ENCODE measurements around the gene LNP1. TPM values are rescaled to one million over a fixed set of nuclear protein-coding genes. Genes with fewer than 3 reads are reported as not detected.
"Not testable (repeated sequence)": the region's sequence is repeated elsewhere in the genome, so short reads cannot be mapped to it uniquely, and the experiment has no call there.

Gene LNP1, protein sequence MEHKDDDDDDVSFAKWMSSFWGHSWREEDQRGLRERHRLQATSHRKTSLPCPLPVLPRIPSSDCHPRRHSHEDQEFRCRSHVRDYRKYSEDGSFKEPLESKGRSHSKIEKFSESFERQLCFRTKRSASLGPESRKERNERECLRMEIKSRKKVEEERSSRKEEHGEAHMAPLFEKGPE
- total RNA-seq = 2.7 and 3.6 TPM in 2 replicates
- long read RNA-seq, transcript LNP1-201 (4 exons, 2,210 nt) = major isoform, 22 of 25 reads
- long read RNA-seq, partial matches to known transcripts = 1 of 25 reads
- long read RNA-seq, other reads (novel, unspliced or antisense) = 1 of 25 reads

DNA sequence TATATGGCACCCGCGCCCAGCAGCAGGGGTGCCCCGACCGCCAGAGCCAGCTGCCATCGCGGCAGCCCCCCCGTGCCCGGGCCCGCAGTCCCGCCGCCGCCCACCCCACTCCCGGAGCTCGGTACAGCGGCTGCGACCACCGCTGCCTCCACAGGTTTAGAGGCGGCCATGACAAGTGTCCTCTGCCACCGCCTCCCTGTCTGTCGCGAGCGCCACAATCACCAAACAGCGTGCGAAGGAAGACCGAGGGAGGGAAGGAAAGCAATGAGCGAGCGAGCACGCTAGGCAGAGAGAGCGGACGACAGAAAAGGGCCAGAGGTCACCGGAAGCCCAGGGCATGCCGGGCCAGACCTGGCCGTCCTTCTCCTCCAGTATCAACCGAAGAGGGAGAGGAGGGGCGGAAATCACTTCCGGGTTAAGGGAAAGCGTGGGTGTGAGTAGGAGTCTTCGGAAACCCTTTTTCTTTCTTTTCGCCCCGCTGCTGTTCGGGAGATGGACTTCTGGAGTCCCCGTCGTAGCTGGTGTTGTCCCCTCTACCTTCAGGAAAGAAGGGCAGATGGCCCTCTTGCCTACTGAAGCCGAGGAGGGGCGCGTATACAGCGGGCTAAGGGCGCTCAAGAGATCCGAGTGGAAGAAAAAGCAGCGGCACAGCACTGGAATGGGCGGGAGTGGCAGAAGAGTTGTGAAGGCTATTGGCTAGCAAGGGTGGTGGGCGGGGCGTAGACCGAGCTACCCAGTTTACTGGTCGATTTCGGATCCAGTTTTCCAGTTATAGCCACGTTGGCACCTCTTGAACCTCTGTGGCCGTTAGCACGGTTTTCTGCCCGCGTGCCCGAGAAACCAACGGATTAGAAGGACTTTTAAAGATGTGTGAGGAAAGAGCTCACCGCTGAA, at the start of gene LNP1, which contains the start of gene TOMM70:
TSS of gene LNP1 (plus strand) at position 760 of the 894 bp plus-strand sequence. CDS start 28,191 bp downstream, outside the sequence.
TSS of gene TOMM70 (minus strand) at position 310 of the 894 bp plus-strand sequence. CDS start at position 170, 140 bp downstream.
- Mint-ChIP-seq H3K4me1 (ENCODE audit: low read depth) (peaks cover 32% of the 10 kb centered on the region), H3K36me3 (ENCODE audit: insufficient read depth) (peaks cover 3% of the 10 kb centered on the region), H3K4me3 (ENCODE audit: low read depth) (peak within 1 kb of the TSS; percentile 92), H3K27ac (peak within 1 kb of the TSS; percentile 97), H3K27me3 (no peaks in the 10 kb centered on the region), H3K9me3 (ENCODE audit: low read depth) (peaks cover 3% of the 10 kb centered on the region)
- TF ChIP-seq, protein P1, sequence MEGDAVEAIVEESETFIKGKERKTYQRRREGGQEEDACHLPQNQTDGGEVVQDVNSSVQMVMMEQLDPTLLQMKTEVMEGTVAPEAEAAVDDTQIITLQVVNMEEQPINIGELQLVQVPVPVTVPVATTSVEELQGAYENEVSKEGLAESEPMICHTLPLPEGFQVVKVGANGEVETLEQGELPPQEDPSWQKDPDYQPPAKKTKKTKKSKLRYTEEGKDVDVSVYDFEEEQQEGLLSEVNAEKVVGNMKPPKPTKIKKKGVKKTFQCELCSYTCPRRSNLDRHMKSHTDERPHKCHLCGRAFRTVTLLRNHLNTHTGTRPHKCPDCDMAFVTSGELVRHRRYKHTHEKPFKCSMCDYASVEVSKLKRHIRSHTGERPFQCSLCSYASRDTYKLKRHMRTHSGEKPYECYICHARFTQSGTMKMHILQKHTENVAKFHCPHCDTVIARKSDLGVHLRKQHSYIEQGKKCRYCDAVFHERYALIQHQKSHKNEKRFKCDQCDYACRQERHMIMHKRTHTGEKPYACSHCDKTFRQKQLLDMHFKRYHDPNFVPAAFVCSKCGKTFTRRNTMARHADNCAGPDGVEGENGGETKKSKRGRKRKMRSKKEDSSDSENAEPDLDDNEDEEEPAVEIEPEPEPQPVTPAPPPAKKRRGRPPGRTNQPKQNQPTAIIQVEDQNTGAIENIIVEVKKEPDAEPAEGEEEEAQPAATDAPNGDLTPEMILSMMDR (IDR thresholded peaks at IDR 0.05; ENCODE audit: unreplicated experiment) = no peak
- peak; percentile 80 for DNase-seq (ENCODE audit: low spot score, unreplicated experiment)

- not testable (repeated sequence) for H3K4me1 Mint-ChIP-seq (ENCODE audit: low read depth); H3K9me3 Mint-ChIP-seq (ENCODE audit: low read depth); H3K27me3 Mint-ChIP-seq; H3K27ac Mint-ChIP-seq; H3K4me3 Mint-ChIP-seq (ENCODE audit: low read depth); DNase-seq (ENCODE audit: low spot score, unreplicated experiment)
- peaks cover 43% of the 10 kb centered on the region for H3K36me3 Mint-ChIP-seq (ENCODE audit: insufficient read depth)
Observed at GRCh38 chr3:100351770-100352169, 49.6 kb upstream of the LNP1 start.

DNA sequence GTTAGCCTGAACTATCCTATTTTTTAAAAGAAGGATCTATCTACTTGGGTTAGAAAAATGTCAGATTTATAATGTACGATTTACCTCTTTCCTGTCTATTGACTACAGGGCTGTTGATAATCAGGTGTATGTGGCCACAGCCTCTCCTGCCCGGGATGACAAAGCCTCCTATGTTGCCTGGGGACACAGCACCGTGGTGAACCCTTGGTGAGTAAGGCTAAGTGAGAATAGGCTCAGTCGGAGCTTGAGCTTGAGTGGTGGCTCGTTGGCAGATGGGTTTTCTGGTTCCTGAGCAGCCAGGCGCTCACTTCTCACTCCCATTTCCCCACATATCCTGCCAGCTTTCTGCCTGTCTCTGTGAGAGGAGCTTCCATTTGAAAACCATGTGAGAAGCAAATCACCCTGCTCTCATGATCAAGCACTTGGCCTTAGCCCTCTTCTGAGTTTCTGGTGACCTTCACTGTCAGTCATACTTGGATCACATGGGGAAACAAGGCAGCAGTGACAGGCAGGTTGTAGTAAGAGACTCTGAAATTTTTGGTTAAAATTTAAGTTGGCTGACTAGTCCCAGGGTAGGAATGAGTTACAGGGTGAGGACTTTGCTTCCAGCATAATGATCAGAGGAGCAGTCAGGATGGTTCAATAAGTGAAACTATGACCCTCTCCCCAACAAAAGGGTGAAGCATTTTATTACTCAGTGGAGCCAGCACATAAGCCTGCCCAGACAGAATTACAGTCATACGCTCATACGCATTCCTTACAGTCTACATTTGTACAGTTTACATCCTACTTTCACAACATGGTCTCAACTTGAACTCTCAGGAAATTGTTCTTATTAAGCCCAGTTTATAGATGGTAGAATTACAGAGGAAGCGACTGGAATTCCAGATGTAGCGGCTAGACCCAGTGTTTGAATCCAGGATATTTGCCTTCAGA, 48.8 kb upstream of the LNP1 start:
- Mint-ChIP-seq H3K4me3 (ENCODE audit: low read depth) (no peak overlapping the region), H3K27ac (no peak overlapping the region), H3K27me3 (no peaks in the 10 kb centered on the region), H3K9me3 (ENCODE audit: low read depth) (no peaks in the 10 kb centered on the region), H3K4me1 (ENCODE audit: low read depth) (no peaks in the 10 kb centered on the region), H3K36me3 (ENCODE audit: insufficient read depth) (peaks cover 41% of the 10 kb centered on the region)
- TF ChIP-seq, protein P1 (IDR thresholded peaks at IDR 0.05; ENCODE audit: unreplicated experiment) = no peak
- DNase-seq (ENCODE audit: low spot score, unreplicated experiment) = no peak

DNA sequence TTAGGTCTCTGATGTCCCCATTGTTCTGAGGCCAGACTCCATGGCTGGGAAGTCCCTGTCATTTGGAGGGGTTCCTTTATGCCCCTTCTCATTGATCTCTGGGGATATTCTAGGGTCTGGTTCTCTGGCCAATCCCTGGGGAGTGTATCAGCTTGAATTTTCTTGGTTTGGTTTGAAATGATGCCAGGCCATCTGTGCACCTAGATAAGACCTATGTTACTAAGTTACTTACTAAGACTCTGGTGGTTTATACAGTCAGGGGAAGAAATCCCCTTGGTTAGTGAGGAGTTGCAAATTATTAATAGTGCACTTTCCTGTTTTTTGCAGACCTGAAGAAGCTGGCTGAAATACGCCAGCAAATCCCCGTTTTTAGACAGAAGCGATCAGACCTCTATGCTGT, 46.5 kb upstream of the LNP1 start:
- Mint-ChIP-seq H3K27me3 (no peaks in the 10 kb centered on the region), H3K36me3 (ENCODE audit: insufficient read depth) (peaks cover 33% of the 10 kb centered on the region), H3K4me3 (ENCODE audit: low read depth) (no peak overlapping the region), H3K9me3 (ENCODE audit: low read depth) (no peaks in the 10 kb centered on the region), H3K4me1 (ENCODE audit: low read depth) (no peaks in the 10 kb centered on the region), H3K27ac (no peak overlapping the region)
- TF ChIP-seq, protein P1 (IDR thresholded peaks at IDR 0.05; ENCODE audit: unreplicated experiment) = no peak
- no peak for DNase-seq (ENCODE audit: low spot score, unreplicated experiment)

GRCh38 chr3:100358413-100358812, 42.9 kb upstream of the LNP1 start:
- TF ChIP-seq, protein P1 (IDR thresholded peaks at IDR 0.05; ENCODE audit: unreplicated experiment) = no peak
- Mint-ChIP-seq H3K4me1 (ENCODE audit: low read depth) (peaks cover 3% of the 10 kb centered on the region), H3K36me3 (ENCODE audit: insufficient read depth) (peaks cover 15% of the 10 kb centered on the region), H3K27ac (peak overlapping the region; percentile 63), H3K9me3 (ENCODE audit: low read depth) (peaks cover 3% of the 10 kb centered on the region), H3K27me3 (no peaks in the 10 kb centered on the region), H3K4me3 (ENCODE audit: low read depth) (no peak overlapping the region)
- no peak for DNase-seq (ENCODE audit: low spot score, unreplicated experiment)
